ENCODE results near the gene MPL.

DNA sequence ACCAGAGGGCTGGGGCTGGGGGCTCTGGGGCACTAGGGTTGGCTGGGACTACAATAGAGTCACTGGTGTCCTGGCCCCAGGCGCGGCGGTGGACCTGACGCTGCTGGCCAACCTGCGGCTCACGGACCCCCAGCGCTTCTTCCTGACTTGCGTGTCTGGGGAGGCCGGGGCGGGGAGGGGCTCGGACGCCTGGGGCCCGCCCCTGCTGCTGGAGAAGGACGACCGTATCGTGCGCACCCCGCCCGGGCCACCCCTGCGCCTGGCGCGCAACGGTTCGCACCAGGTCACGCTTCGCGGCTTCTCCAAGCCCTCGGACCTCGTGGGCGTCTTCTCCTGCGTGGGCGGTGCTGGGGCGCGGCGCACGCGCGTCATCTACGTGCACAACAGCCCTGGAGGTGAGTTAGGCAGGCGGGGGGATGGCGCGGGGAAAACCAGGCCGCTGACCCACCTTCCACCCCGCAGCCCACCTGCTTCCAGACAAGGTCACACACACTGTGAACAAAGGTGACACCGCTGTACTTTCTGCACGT is 32.8 kb upstream of the MPL start:
- TF ChIP-seq, protein P1, sequence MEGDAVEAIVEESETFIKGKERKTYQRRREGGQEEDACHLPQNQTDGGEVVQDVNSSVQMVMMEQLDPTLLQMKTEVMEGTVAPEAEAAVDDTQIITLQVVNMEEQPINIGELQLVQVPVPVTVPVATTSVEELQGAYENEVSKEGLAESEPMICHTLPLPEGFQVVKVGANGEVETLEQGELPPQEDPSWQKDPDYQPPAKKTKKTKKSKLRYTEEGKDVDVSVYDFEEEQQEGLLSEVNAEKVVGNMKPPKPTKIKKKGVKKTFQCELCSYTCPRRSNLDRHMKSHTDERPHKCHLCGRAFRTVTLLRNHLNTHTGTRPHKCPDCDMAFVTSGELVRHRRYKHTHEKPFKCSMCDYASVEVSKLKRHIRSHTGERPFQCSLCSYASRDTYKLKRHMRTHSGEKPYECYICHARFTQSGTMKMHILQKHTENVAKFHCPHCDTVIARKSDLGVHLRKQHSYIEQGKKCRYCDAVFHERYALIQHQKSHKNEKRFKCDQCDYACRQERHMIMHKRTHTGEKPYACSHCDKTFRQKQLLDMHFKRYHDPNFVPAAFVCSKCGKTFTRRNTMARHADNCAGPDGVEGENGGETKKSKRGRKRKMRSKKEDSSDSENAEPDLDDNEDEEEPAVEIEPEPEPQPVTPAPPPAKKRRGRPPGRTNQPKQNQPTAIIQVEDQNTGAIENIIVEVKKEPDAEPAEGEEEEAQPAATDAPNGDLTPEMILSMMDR (IDR thresholded peaks at IDR 0.05) = no peak
- TF ChIP-seq POLR2A (IDR thresholded peaks at IDR 0.05) (no peak), EP300 (IDR thresholded peaks at IDR 0.05) (no peak)

All from ovary (tissue), 3 donors.